Peyer's patch (tissue), 4 donors: ENCODE data around the gene PIK3C3. TPM values are rescaled to one million over a fixed set of nuclear protein-coding genes. Genes with fewer than 3 reads are reported as not detected.

ENCODE experiments used
- DNase-seq, 3 donors: peaks; one replicate each; pipeline ENCODE4 v3.0.0-alpha.2; 2017 to 2019
- H3K27ac ChIP-seq, 4 donors: fragments of 200-600 bp; sonication (generic); one replicate each; pipeline ENCODE4 v1.5.1; 2016 to 2019
- H3K27me3 ChIP-seq, 2 donors: fragments of 200-600 bp; sonication (generic); one replicate each; pipeline ENCODE4 v1.5.1; 2019
- H3K36me3 ChIP-seq, 3 donors: fragments of 200-600 bp; sonication (generic); one replicate each; pipeline ENCODE4 v1.5.1; 2016 to 2019
- H3K4me1 ChIP-seq, 4 donors: fragments of 200-600 bp; sonication (generic); one replicate each; pipeline ENCODE4 v1.5.1; 2016 to 2019
- H3K4me3 ChIP-seq, 4 donors: fragments of 200-600 bp; sonication (generic); 1 replicate in 3 of 4; 2 replicates in 1 of 4; pipeline ENCODE4 v1.5.1; 2016 to 2019; ENCODE audit warnings: mild to moderate bottlenecking in 1 of 4
- H3K9me3 ChIP-seq, 4 donors: fragments of 200-600 bp; sonication (generic); one replicate each; pipeline ENCODE4 v1.5.1; 2016 to 2019; ENCODE audit warnings: mild to moderate bottlenecking in 1 of 4
- CTCF ChIP-seq, 6 experiments: fragments of 450-650 bp in 4 of 6; fragments of 200-600 bp in 2 of 6; sonication (generic) in 1 of 6; IDR thresholded peaks; one replicate each; pipeline ENCODE4 v1.5.1; 2017 to 2019; ENCODE audit warnings: antibody characterized with exemption in 6 of 6, mild to moderate bottlenecking in 3 of 6, moderate library complexity in 1 of 6
- POLR2A ChIP-seq, 2 donors: fragments of 450-650 bp; IDR thresholded peaks; one replicate each; pipeline ENCODE4 v1.5.1; 2017; ENCODE audit warnings: antibody characterized with exemption in 2 of 2, mild to moderate bottlenecking in 2 of 2, moderate library complexity in 2 of 2
- total RNA-seq, 4 donors: library from RNA; depleted of rRNA; stranded (reverse); fragments of >200 nt; gene quantifications; one replicate each; pipeline ENCODE4 v1.1.0, GENCODE V29; 2016

The PIK3C3 gene
- total RNA-seq, 4 donors from 2014 or later, result 33.3 to 59.4 (median 39.5) TPM

GRCh38 chr18:42030586-42031182, 75.7 kb downstream of the PIK3C3 start:
- H3K27ac ChIP-seq, result no peak overlapping the region
- H3K4me1 ChIP-seq, result no peaks in the 10 kb centered on the region
- no peaks in the 10 kb centered on the region for H3K9me3 ChIP-seq
- no peak overlapping the region for H3K4me3 ChIP-seq
- H3K27me3 ChIP-seq, result no peaks in the 10 kb centered on the region
- no peak for DNase-seq
- TF ChIP-seq CTCF (IDR thresholded peaks at IDR 0.05) (no peak), POLR2A (IDR thresholded peaks at IDR 0.05) (no peak)
- H3K36me3 ChIP-seq, result peaks cover 0 to 68% (median 0%) of the 10 kb centered on the region in 3 donors

GRCh38 chr18:42032447-42032846, 77.4 kb downstream of the PIK3C3 start:
- DNase-seq, result no peak
- Histone ChIP-seq H3K27me3 (no peaks in the 10 kb centered on the region), H3K36me3 (peaks cover 0 to 74% (median 0%) of the 10 kb centered on the region in 3 donors), H3K4me3 (no peak overlapping the region), H3K27ac (no peak overlapping the region), H3K4me1 (no peaks in the 10 kb centered on the region), H3K9me3 (no peaks in the 10 kb centered on the region)
- TF ChIP-seq CTCF (IDR thresholded peaks at IDR 0.05), result no peak
- TF ChIP-seq POLR2A (IDR thresholded peaks at IDR 0.05), result no peak

- Histone ChIP-seq H3K9me3 (no peaks in the 10 kb centered on the region), H3K27ac (no peak overlapping the region), H3K36me3 (peaks cover 0 to 78% (median 0%) of the 10 kb centered on the region in 3 donors), H3K4me1 (no peaks in the 10 kb centered on the region), H3K4me3 (no peak overlapping the region), H3K27me3 (no peaks in the 10 kb centered on the region)
- TF ChIP-seq POLR2A (IDR thresholded peaks at IDR 0.05), result no peak
- TF ChIP-seq CTCF (IDR thresholded peaks at IDR 0.05), result no peak
- DNase-seq, result no peak
Measured at GRCh38 chr18:42033137-42033810, 78.2 kb downstream of the PIK3C3 start.

- Histone ChIP-seq H3K36me3 (peaks cover 0 to 87% (median 0%) of the 10 kb centered on the region in 3 donors), H3K27ac (no peak overlapping the region), H3K4me3 (no peak overlapping the region), H3K9me3 (no peaks in the 10 kb centered on the region), H3K27me3 (no peaks in the 10 kb centered on the region), H3K4me1 (no peaks in the 10 kb centered on the region)
- no peak for TF ChIP-seq CTCF (IDR thresholded peaks at IDR 0.05)
- TF ChIP-seq POLR2A (IDR thresholded peaks at IDR 0.05), result no peak
- DNase-seq, result no peak
Measured at GRCh38 chr18:42038936-42039335, 83.9 kb downstream of the PIK3C3 start.

- Histone ChIP-seq H3K9me3 (no peaks in the 10 kb centered on the region), H3K4me3 (no peak overlapping the region), H3K27me3 (no peaks in the 10 kb centered on the region), H3K36me3 (peaks cover 0 to 85% (median 0%) of the 10 kb centered on the region in 3 donors), H3K27ac (no peak overlapping the region), H3K4me1 (no peaks in the 10 kb centered on the region)
- TF ChIP-seq CTCF (IDR thresholded peaks at IDR 0.05), result no peak
- no peak for DNase-seq
Measured at GRCh38 chr18:42039396-42039795, 84.4 kb downstream of the PIK3C3 start.
